Middle frontal gyrus (tissue), 1 donor: ENCODE results near the gene GORAB.

Experiments
- DNase-seq: peaks from one replicate; pipeline ENCODE4 v3.0.0-alpha.2; 2015; ENCODE audit warnings: low spot score; ENCODE audit errors: extremely low spot score

The GORAB gene

DNA sequence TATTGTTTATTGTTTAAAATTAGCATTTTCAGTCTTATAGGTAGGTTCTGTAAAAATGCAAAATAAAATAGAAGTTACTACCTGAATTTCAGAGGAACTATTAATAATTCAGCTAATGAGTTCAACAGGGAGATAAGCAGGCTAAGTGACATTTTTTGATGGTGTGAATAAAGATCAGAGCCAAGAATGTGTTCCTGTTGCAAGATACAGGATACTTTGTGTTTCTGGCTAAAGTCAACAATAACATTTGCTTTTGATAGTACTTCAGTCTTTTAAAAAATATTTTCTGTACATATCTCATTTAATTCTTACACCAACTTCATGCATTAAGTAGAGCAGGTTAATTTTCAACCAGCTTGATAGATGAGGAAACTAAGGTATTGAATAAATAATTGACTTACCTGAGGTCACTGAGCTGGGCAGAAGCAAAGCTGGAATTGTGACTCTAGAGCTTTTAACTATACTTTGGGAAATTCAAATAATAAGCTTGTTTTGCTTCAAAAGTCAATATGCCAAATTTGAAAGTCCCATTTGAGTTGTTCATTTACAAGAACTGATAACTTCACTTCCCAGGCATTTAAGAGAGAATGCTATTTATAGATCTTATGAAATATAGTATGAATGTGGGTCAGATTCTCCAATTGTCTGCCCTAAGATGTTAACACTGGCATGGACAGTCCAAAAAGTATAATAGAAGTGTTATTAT is 6.0 kb downstream of the GORAB start:
- no peak for DNase-seq

DNA sequence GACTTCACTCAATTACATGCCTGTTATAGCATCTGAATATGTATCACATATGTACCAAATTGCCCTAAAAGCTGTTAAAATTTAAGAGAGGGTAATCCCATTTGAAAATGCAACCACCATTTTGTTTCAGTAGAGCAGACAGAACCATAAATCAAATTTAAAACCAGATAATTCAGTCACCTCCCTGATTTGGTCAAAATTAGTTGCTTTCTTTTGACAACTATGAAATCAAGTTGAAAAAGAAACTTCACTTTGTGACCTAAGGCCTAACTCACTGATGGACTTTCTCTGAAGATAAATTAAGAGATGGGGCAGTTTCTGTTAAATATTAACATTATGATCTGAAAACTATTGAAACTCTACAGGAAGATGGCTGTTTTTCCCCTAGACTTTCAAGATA is 6.7 kb downstream of the GORAB start:
- no peak for DNase-seq

DNA sequence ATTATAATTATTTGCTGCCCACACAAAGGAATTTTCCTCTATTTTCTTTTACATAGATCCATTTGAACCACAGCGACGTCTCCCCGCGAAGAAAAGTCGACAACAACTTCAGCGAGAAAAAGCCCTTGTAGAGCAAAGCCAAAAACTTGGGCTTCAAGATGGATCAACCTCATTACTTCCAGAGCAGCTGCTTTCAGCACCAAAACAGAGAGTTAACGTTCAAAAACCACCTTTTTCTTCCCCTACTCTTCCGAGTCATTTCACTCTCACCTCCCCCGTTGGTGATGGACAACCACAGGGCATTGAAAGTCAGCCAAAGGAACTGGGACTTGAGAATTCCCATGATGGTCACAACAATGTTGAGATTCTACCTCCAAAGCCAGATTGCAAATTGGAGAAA is 7.2 kb downstream of the GORAB start:
- DNase-seq: no peak

DNA sequence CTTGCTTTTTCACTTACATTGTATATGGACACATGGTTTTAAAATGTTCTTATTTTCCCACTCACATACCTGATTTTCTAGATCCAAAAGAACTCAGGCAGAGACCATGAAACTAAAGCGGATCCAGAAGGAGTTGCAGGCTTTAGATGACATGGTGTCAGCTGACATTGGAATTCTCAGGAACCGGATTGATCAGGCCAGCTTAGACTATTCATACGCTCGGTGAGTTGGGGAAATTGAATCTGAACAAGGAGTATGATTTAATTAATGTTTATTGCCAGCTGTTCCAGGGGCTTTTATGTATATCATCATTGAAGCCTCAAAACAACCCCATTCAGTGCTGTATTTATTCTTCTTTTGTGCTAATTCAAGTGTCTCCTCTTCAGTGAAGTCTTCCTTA is 12.7 kb downstream of the GORAB start:
- DNase-seq: no peak

DNA sequence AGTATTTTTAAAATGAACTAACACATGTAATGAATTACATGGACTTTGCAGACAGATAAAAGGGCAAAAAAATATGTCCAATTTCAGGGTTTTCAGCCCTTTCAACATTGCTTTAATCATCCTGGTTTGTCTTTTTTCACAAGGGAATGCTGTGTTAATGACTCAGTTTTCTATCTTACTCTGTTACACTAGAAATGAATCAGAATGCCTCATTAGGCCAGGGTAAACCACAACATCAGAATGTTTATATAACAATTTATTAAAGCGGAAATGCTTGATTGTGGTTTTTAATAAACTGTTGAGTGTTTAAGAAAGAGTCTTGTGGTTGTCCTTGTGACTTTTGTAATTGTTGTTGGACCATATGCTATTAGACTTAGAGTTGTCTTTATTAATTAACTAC is 13.5 kb downstream of the GORAB start:
- no peak for DNase-seq

DNA sequence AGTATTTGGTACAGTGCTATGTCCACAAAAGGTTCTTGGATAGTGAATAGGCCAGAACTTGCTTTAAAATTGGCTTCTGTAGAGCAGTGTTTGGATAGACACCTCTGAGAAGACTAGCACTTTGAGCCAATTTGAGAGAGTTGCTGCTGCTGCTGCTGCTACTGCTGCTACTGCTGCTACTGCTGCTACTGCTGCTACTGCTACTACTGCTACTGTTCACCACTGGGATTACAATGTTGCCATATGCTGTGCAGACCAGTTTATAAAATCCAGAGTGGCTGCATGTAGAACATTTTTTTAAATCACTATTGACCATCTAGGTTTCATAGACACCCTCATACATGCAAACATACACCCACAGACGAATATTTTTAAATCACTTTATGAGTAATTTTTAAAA is 15.3 kb downstream of the GORAB start:
- no peak for DNase-seq

DNA sequence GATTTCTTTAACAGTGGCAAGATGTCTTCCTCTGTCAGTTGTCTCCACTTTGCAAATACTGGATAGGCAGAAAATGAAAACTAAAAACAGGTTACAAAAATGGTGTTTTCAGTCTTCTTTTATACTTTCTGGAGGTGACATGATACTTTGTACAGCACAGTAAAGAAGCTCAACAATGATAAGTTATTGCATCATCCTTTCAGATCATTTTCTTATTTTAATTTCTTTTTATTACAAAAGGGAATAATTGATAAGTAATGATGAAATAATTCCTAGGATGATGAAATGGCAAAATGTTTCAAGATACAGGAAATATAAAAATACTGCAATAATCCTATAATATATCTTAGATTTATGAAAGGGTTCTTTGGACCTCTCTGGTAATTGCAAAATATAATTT is 16.5 kb downstream of the GORAB start:
- DNase-seq: no peak

DNA sequence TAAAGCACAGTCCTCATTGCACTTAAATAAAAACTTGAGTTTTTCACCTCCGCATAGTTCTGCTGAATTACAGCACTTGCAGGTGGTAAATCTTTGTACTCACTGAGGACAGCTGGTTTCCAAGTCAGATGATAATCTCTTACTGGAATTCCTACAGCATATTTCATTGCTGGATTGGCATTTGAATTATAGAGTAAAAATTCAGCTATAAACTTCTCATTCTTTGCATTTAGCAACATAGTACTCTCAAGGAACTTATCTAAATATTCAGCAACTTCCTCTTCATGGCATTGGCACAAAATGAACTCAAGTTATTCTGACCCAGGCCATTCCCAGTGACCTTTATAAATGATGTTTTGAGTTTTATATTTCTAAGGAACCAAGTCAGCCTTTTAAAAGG is 23.4 kb downstream of the GORAB start:
- no peak for DNase-seq

DNA sequence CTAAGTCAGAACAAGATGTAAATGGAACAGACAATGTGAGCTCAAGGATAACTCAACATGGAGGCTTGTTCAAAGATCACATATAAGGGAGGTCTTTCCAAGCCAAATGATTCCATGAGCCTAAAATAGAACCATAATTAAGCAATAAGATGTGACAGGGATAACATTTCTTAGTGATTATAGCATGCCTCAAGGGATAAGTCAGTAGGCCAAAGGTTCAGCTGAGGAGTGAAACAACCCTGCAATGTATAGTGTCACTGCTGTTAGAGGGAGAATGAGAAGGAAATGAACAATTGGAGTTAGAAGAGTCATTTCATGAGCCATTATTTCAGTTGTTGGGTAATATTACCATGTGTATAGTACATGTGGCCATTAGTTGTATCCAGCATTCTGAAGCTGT is 25.0 kb downstream of the GORAB start:
- no peak for DNase-seq

DNA sequence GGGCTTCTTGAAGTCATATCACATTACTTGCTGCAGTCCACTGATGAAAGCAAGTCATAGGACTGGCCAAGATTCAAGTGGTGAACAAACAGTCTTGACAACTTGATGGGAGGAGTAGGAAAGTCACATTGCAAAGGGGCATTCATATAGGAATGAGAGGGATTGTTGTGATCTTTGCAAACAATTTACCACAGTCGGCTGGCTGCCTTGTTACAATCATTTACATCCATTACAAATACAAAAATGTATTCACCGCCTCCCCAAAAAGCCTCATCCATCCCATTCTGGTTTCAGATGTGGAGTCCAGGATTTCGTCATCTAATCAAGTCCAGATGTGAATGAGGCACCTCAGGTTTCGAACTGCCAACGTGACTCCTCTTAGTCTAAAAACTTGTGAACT is 26.8 kb downstream of the GORAB start:
- no peak for DNase-seq

DNA sequence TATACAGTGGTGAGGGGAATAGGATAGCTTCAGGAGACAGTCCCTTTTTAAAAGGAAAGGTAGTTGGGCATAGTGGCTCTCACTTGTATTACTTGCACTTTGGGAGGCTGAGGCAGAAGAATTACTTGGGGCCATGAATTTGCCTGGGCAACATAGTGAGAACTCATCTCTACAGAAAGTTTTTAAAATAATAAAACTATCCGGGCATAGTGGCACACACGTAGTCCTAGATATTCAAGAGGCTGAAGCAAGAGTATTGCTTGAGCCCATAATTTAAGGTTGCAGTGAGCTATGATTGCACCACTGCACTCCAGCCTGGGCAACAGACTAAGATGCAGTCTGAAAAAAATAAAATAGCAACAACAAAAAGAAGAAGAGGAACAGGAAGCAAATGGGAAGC is 27.2 kb downstream of the GORAB start:
- DNase-seq: no peak

DNA sequence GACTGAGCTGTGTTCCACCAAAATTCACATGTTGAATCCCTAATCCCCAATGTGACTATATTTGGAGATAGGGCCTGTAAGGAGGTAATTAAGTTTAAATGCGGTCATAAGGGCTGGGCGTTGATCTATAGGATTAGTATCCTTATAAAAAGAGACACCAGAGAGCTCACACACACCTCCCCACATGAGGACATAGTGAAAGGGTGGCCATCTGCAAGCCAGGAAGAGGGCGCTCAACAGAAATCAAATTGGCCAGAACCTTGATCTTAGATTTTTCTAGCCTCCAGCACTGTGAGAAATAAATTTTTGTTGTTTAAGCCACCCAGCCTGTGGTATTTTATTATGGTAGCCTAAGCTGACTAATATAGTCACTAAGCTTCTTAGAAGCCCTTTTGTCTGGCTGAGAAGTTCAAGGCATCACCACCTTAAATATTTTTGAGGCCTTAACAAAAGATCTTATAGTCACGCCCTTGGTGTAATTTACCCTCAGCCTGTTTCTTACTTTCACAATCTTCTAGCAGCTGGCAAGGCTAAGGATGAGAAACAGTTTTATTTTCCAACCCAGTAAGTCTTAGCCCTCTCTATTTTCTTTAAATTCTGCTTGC is 28.8 kb downstream of the GORAB start:
- DNase-seq: no peak

DNA sequence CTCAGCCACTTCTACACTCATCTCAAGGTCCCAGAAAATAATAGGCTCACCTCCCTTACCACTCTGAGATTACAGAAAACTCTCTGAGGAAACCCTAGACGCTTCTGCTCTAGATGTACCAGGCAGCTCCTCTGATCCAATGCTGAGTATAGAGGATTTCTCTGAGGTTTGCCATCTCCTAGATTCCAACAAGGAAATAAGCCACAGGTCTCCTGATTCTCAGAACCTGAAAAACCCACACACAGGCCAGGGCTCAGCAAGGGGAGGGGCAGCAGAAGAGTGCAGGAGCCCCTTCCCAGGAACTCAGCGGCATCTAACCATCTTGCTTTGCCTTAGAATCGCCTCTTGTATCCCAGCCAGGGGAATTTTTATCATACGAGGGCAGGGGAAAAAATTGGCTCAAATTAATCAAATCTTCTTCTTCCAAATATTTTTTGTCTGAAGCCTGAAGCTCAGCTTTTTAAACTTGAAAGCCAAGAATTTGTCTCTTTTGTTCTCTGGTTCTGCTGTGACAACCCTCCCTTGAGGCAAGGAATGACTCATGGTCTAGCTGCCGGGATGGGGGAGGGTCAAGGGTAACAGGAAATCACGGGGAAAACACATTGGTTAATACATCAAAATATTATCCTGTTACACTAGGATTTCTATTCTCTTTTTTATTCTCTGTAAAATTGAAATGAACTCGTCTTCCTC is 30.8 kb downstream of the GORAB start:
- no peak for DNase-seq

DNA sequence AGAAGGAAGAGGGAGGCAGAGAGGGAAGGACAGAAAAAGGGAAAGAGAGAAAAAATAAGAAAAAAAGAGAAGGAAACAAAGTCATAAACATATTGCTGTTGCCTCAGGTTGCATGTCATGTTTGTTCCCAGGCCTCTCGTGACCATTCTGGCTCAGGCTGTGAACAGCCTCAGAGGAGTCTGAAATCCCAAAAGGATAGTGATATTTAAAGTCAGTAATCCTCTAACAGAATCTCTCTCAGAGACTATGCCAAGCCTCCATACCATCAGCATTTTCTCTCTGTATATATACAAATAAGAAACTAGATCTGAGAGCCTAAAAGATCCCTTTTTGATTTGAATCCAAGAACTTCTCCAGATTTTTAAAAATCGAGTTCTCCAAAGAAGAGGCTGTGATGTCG is 35.2 kb downstream of the GORAB start:
- DNase-seq: no peak

DNA sequence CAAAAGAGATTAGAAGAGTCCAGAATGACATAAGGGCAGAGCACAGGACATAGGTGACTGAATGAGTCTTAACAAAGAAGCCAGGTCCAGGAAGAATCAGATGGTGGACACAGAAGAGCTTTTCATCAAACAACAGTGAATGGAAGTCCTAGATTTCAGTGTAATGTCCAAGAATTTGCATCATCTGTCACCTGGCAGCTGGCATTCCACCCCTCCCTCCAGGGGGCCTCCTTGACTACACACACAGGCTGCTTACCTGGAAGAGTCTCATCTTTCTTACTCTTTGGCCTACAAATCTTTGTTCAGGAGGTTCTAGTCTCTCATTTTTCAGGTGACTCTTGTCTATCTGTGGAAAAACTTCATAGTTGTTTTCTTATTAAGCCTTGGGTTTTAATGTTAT is 36.2 kb downstream of the GORAB start:
- no peak for DNase-seq

DNA sequence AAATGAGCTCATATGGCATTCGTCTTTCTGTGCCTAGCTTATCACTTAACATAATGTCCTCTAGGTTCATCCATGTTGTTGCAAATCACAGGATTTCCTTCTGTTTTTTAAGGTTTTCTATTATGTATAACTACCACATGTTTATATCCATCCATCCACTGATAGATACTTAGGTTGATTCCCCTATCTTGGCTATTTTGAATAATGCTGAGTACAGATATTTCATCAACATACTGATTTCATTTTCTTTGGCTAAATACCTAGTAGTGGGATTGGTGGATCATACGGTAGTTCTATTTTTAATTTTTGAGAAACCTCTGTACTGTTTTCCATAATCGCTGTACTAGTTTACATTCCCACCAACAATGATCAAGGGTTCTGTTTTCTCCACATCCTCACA is 45.0 kb downstream of the GORAB start:
- no peak for DNase-seq

DNA sequence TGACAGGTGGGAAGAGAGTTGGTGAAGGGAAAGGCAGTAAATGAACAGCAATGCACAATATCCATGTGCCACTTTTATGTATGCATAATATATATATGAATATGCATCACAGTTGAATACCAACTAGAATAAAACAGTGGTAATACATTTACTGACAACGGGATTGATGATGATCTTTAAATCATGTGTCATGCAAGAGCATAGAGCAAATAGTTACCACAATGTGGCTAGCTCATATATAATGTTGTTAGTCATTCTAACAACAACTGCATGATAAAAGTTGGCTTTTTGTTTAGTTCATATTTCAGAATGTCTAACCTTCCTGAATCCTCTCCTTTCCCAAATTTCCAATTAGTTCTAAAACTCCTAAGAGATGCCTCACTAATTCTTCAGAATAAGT is 46.4 kb downstream of the GORAB start:
- DNase-seq: no peak

DNA sequence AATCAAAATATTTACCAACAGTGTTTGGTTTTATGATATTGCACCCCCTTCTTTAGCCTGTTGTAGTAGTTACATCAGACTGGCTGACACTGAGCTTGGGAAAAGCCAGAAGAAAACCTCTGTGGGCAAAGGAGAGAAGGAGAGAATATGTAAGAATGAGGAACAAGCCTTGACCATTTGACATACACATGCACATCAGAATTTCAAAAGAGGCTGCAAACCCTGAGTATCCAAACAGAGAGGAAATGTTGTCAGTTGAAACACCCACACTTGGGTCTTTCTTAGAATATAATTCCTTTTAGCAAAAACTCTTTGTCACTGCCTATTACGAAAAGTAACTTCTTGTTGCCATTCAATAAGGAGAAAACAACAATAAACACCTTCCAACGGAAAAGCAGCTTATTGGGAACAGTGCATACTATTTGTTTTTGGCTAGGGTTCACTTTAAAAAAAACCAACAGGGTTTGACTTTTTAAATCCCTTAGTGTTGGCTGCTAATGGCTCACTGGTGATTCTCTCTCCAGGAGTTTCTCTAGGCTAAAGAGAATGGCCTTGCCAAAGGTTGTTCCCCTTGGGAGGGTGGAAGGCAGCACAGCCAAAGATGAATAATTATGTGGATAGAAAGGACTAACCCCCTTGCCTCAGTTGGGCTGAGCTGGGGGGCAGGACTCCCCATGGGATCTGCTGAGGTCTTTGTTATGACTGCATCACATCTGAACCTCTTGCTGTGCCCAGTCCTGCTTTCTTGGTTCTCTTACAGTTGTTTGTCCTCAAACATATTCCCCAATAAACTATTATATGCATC is 48.9 kb downstream of the GORAB start:
- DNase-seq: no peak

DNA sequence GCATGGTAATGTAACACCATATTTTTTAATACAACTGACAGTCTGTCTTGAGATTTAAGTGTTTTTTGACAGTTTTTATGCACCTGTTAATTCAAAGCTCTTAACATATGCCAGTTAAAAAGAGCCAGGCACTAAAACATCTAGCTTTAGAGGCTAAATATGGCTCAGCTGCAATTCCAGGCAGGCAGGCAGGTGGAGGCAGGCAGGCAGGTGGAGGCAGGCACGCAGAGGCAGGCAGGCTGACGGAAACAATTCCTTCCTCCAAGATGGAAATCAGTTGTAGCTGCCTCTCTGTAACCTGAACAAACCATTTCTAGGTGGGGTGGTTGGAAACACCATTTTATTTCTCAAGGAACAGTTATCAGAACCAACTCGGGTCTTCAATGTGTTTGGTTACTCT is 51.2 kb downstream of the GORAB start:
- DNase-seq: no peak

DNA sequence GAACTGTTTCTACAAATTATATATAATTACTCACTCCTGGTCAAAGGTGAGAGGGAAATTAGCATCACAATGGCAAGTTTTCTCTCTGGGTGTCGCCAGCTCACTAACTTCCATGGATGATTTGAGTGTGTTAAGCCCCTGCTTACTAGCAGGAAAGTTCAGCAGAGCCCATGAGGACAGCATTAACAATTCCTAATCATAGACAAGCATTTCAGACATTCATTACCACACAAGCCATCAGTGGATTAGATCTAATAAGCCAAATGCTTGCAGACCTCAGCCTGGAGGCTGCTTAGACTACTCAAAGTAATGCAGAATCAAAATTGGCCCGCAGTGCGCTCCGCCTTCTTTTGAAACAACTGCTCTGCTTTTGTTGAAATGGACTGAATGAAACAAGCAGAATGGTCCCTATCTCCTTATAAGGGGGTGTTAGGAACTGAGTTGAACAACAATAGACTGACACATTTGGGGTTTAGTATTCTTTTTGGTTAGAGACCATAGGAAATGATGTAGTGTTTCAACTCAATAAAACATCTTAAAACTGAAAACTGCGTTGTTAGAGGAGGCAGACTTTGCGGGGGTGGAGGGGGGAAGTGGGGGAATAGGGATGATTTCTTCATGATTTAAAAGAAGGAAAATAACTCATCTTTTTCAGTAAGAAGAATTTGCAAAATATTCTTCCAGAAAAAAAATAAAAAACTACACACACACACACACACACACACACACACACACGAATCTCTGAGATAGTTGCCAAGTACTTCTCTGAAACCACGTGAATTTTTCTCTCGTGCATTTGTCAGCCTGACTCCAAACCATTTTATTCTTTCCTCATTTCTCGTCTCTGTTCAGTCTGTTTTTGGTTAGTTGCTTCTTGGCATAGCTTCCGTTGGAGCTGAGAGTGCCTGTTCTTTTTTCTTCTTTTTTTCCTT is 54.6 kb downstream of the GORAB start:
- no peak for DNase-seq

DNA sequence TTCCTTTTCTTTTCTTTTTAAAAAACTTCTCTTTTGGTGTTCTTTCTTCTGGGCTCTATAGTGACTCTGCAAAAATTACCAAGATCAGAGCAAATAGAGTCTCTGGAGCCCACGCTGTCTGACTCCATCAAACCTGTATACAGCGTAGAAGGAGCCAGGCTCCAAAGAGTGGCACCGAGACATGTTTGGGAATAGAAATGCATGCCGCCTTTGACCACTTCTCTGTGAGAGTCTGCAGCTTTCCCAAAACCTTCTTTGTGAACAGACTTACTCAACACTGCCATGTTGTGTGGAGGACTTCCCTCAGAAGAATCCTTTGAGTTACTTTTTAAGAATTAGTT is 55.3 kb downstream of the GORAB start:
- DNase-seq: no peak
